ENCODE data around the gene PLA2G4E.

GRCh38 chr15:41983621-41984571 is 36.9 kb downstream of the PLA2G4E start:
- TF ChIP-seq POLR2AphosphoS5 (IDR thresholded peaks at IDR 0.05; ENCODE audit: control insufficient read depth, insufficient read depth, low read depth, low read length) (no peak), SREBF2 (CRISPR knock-in tag; IDR thresholded peaks at IDR 0.05) (no peak), HDAC2 (IDR thresholded peaks at IDR 0.05) (no peak), ZBTB26 (CRISPR knock-in tag; IDR thresholded peaks at IDR 0.05) (no peak), TCF7L2 (IDR thresholded peaks at IDR 0.05; ENCODE audit: low read depth, low read length) (no peak), ZNF174 (CRISPR knock-in tag; IDR thresholded peaks at IDR 0.05) (no peak), FOS (IDR thresholded peaks at IDR 0.05; ENCODE audit: extremely low read depth, insufficient read length) (no peak), ZNF12 (CRISPR knock-in tag; IDR thresholded peaks at IDR 0.05) (no peak), CXXC5 (CRISPR knock-in tag; IDR thresholded peaks at IDR 0.05) (no peak), CHCHD3 (CRISPR knock-in tag; IDR thresholded peaks at IDR 0.05) (no peak)
